OCI-LY3 (cell line): Measurements from ENCODE around the gene NEK11.

Source experiments
- CTCF ChIP-seq: fragments of 200-600, 300-600 bp; sonication (generic); IDR thresholded peaks from 2 replicates; pipeline ENCODE4 v1.5.1; 2014; ENCODE audit warnings: antibody characterized with exemption, low read length, low read depth
- EZH2phosphoT487 ChIP-seq: fragments of 200-600 bp; shearing (Covaris generic); IDR thresholded peaks from 2 replicates; pipeline ENCODE4 v1.6.1; 2018; ENCODE audit warnings: antibody characterized with exemption, mixed run types, low read depth

DNA sequence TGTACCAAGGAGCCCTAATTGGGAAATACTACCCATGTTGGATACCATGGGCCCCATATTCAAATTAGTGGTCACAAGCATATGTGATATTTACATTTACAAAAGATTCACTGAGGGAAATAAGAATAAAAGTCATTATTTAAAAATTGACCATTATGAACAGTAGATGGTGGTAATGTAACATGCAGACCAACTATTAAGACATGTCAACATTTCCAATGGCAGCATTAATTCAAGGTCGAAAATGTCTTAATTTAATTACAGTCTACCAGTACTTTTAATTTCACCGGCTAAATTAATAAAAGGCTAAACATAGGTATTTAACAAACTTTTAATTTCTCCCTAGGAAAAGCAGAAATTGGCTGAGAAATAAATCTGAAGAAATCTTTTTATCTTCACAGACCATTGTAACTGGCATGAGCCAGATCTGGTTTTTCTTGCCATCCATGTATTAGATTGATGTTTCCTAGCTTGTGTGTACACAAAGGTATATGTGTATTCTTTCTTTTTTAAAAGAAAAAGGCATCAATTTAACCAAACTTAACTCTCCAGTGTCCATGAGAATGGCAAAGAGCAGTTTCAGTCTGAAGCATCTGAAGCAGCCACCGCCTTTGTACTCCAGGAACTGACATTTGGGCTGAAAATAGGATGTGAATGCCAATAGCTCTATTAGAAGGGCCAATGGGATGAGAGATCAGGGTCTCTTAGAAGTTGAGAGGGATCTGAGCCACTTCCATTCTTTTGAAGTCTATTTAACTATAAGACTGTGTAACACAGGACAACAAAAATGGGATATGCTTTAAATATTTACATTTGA, 26.6 kb downstream of the NEK11 start:
- TF ChIP-seq CTCF (peak; percentile 71), EZH2phosphoT487 (no peak)
